Trophoblast cell (in vitro differentiated cells and primary cell): ENCODE measurements around the gene ATP8A2.

ENCODE experiments used
- DNase-seq, 2 donors: peaks; one replicate each; pipeline ENCODE4 v3.0.0-alpha.2; 2016
- H2AFZ ChIP-seq: 2 replicates; pipeline ENCODE4 v1.6.1; 2013; ENCODE audit warnings: low read length, moderate library complexity, mild to moderate bottlenecking; ENCODE audit not compliant: insufficient read depth, poor library complexity
- H2AK5ac ChIP-seq: 2 replicates; pipeline ENCODE4 v1.6.1; 2013; ENCODE audit warnings: mild to moderate bottlenecking, low read length
- H2BK120ac ChIP-seq: 2 replicates; pipeline ENCODE4 v1.6.1; 2013; ENCODE audit warnings: low read length, mild to moderate bottlenecking, moderate library complexity; ENCODE audit not compliant: insufficient read depth, poor library complexity
- H2BK12ac ChIP-seq: 2 replicates; pipeline ENCODE4 v1.6.1; 2013; ENCODE audit warnings: mild to moderate bottlenecking, low read length, moderate library complexity
- H2BK5ac ChIP-seq: 2 replicates; pipeline ENCODE4 v1.6.1; 2013; ENCODE audit warnings: low read length, low read depth, moderate library complexity, mild to moderate bottlenecking; ENCODE audit not compliant: poor library complexity
- H3K14ac ChIP-seq: 2 replicates; pipeline ENCODE4 v1.6.1; 2013; ENCODE audit warnings: mild to moderate bottlenecking, low read length
- H3K18ac ChIP-seq: 2 replicates; pipeline ENCODE4 v1.6.1; 2013; ENCODE audit warnings: mild to moderate bottlenecking, low read length
- H3K23ac ChIP-seq: 2 replicates; pipeline ENCODE4 v1.6.1; 2013; ENCODE audit warnings: low read length
- H3K27ac ChIP-seq: 2 replicates; pipeline ENCODE4 v1.5.1; 2013; ENCODE audit warnings: low read depth, mild to moderate bottlenecking, inconsistent platforms, low read length, moderate library complexity
- H3K27me3 ChIP-seq: 2 replicates; pipeline ENCODE4 v1.6.1; 2013; ENCODE audit warnings: inconsistent platforms, mild to moderate bottlenecking, low read length, moderate library complexity; ENCODE audit not compliant: insufficient read depth
- H3K36me3 ChIP-seq, 2 experiments: 1 replicate in 1 of 2; 2 replicates in 1 of 2; pipeline ENCODE4 v1.6.1; 2013; ENCODE audit warnings: low read length in 2 of 2, mild to moderate bottlenecking in 2 of 2, moderate library complexity in 1 of 2; ENCODE audit not compliant: insufficient read depth in 2 of 2, control insufficient read depth in 1 of 2
- H3K4ac ChIP-seq: 2 replicates; pipeline ENCODE4 v1.6.1; 2013; ENCODE audit warnings: low read depth, mild to moderate bottlenecking, low read length, moderate library complexity
- H3K4me1 ChIP-seq, 2 experiments: 1 replicate in 1 of 2; 2 replicates in 1 of 2; pipeline ENCODE4 v1.6.1; 2013; ENCODE audit warnings: low read length in 2 of 2, mild to moderate bottlenecking in 2 of 2, moderate library complexity in 1 of 2; ENCODE audit not compliant: insufficient read depth in 2 of 2, control insufficient read depth in 1 of 2
- H3K4me2 ChIP-seq: 2 replicates; pipeline ENCODE4 v1.6.1; 2013; ENCODE audit warnings: inconsistent platforms, mild to moderate bottlenecking, low read length, moderate library complexity
- H3K4me3 ChIP-seq: 2 replicates; pipeline ENCODE4 v1.5.1; 2013; ENCODE audit warnings: mild to moderate bottlenecking, low read depth, low read length, inconsistent platforms
- H3K79me1 ChIP-seq: one replicate; pipeline ENCODE4 v1.6.1; 2013; ENCODE audit warnings: low read length
- H3K79me2 ChIP-seq: 2 replicates; pipeline ENCODE4 v1.6.1; 2013; ENCODE audit warnings: low read length, mild to moderate bottlenecking; ENCODE audit not compliant: control insufficient read depth, insufficient read depth, poor library complexity
- H3K9ac ChIP-seq: 2 replicates; pipeline ENCODE4 v1.6.1; 2013; ENCODE audit warnings: mild to moderate bottlenecking, low read length
- H3K9me3 ChIP-seq: 2 replicates; pipeline ENCODE4 v1.6.1; 2013; ENCODE audit warnings: low read depth, mild to moderate bottlenecking, control low read depth, inconsistent platforms, low read length; ENCODE audit not compliant: insufficient read depth
- H4K12ac ChIP-seq: 2 replicates; pipeline ENCODE4 v1.6.1; 2013; ENCODE audit warnings: low read depth, mild to moderate bottlenecking, low read length, moderate library complexity
- H4K8ac ChIP-seq: 2 replicates; pipeline ENCODE4 v1.6.1; 2013; ENCODE audit warnings: low read depth, mild to moderate bottlenecking, low read length, moderate library complexity
- H4K91ac ChIP-seq: one replicate; pipeline ENCODE4 v1.6.1; 2013; ENCODE audit warnings: low read depth, mild to moderate bottlenecking, low read length, moderate library complexity
- WGBS: extraction: QIAGEN DNeasy Blood & Tissue Kit; methylation state at CpG from one replicate; pipeline ENCODE4 v1.1.7; 2013; ENCODE audit warnings: missing lambda C conversion rate; ENCODE audit not compliant: insufficient read length, insufficient coverage; ENCODE audit errors: extremely low coverage; 5-methylcytosine and 5-hydroxymethylcytosine counted together

The ATP8A2 gene

DNA sequence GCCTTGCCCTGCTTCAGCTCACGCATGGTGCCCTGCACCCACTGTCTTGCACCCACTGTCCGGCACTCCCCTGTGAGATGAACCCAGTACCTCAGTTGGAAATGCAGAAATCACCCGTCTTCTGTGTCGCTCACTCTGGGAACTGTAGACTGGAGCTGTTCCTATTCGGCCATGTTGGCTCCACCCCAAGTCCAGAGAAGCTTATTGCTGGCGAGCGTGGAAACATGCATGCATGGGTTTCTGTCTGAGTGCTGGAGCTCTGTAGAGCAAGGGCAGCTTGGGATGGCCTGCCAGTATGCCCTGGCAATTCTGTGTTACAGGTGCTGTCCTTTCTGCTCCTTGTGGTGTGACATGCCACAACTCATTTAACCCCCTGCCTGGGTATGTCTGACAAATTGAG lies 527.2 kb downstream of the ATP8A2 start:
- H3K18ac ChIP-seq, result no peak overlapping the region
- WGBS, result no CpG with 5 or more reads among the region's 7 CpGs

DNA sequence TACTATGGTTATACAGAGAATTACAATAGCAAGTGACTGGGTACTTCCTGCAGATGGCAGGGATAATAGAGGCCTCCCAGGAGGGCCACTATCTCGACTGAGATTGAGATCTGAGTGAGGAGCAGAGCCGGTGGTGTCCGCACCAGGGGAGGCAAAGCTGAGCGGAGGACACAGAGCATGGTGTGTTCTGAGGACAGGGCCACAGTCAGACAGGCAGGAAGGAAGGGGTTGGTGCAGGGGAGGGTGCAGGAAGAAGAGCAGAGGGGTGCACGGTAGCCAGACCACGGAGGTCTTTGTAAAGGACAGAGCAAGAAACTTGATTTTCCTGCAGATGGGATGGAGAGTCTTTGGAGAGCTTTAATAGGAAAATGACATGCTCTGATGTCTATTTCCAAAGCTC lies 527.7 kb downstream of the ATP8A2 start:
- Histone ChIP-seq H3K9ac (no peak overlapping the region), H3K14ac (no peak overlapping the region)

More for the DNA sequence above, 527.2 kb downstream of the ATP8A2 start:
- Histone ChIP-seq H3K4me2 (no peak overlapping the region), H3K4ac (no peak overlapping the region), H2AFZ (no peak overlapping the region), H3K27ac (no peak overlapping the region), H3K9ac (no peak overlapping the region), H3K4me3 (no peak overlapping the region), H2BK12ac (no peak overlapping the region), H3K4me1 (no peaks in the 10 kb centered on the region), H3K9me3 (peaks cover 9% of the 10 kb centered on the region), H3K79me2 (no peaks in the 10 kb centered on the region), H2AK5ac (no peak overlapping the region), H4K91ac (no peak overlapping the region), H3K79me1 (no peaks in the 10 kb centered on the region), H4K12ac (no peak overlapping the region), H3K23ac (no peak overlapping the region), H4K8ac (no peak overlapping the region), H2BK5ac (no peak overlapping the region), H2BK120ac (no peak overlapping the region), H3K14ac (no peak overlapping the region), H3K27me3 (no peaks in the 10 kb centered on the region), H3K36me3 (no peaks in the 10 kb centered on the region)
- no peak for DNase-seq

DNA sequence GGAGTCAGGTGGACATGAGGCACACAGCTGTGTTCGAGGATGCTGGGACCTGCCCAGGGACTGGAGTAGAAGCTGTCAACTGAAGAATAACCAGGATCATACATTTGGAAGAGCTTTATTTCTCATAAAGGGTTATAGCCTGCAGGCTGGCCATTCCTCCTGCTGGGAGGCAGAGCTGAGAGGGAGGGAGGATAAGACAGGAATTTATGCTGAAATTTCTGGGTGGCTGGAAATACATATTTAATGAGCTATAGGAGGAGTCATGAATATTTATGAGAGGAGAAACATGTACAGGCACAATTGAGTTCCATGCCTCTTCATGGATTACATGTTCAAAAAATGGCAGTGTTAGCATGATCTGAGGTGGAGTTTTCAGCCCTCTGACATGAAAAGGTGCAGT lies 528.2 kb downstream of the ATP8A2 start:
- H3K4me3 ChIP-seq, result no peak overlapping the region
- no peak overlapping the region for H3K14ac ChIP-seq
- H3K4ac ChIP-seq, result no peak overlapping the region
- H4K91ac ChIP-seq, result no peak overlapping the region
- H3K36me3 ChIP-seq, result no peaks in the 10 kb centered on the region
- no peak overlapping the region for H3K9ac ChIP-seq
- H3K18ac ChIP-seq, result no peak overlapping the region
- peaks cover 9% of the 10 kb centered on the region for H3K9me3 ChIP-seq
- H4K12ac ChIP-seq, result no peak overlapping the region
- WGBS, result no CpG with 5 or more reads among the region's 1 CpG
- no peak overlapping the region for H4K8ac ChIP-seq
- no peak overlapping the region for H3K23ac ChIP-seq
- no peak overlapping the region for H3K4me2 ChIP-seq
- H2BK12ac ChIP-seq, result no peak overlapping the region
- DNase-seq, result no peak
- H3K27ac ChIP-seq, result no peak overlapping the region
- no peak overlapping the region for H2AFZ ChIP-seq
- no peak overlapping the region for H2BK5ac ChIP-seq
- H2BK120ac ChIP-seq, result no peak overlapping the region
- H3K79me2 ChIP-seq, result no peaks in the 10 kb centered on the region
- H3K79me1 ChIP-seq, result no peaks in the 10 kb centered on the region
- no peak overlapping the region for H2AK5ac ChIP-seq
- no peaks in the 10 kb centered on the region for H3K4me1 ChIP-seq
- no peaks in the 10 kb centered on the region for H3K27me3 ChIP-seq

More for the DNA sequence above, 527.7 kb downstream of the ATP8A2 start:
- Histone ChIP-seq H3K36me3 (no peaks in the 10 kb centered on the region), H3K4me2 (no peak overlapping the region), H3K27me3 (no peaks in the 10 kb centered on the region), H3K18ac (no peak overlapping the region), H4K12ac (no peak overlapping the region), H3K79me1 (no peaks in the 10 kb centered on the region), H3K27ac (no peak overlapping the region), H3K23ac (no peak overlapping the region), H2AK5ac (no peak overlapping the region), H3K4me3 (no peak overlapping the region), H3K4ac (no peak overlapping the region), H4K8ac (no peak overlapping the region), H3K79me2 (no peaks in the 10 kb centered on the region), H4K91ac (no peak overlapping the region), H2AFZ (no peak overlapping the region), H3K4me1 (no peaks in the 10 kb centered on the region), H2BK120ac (no peak overlapping the region), H3K9me3 (peaks cover 9% of the 10 kb centered on the region), H2BK5ac (no peak overlapping the region), H2BK12ac (no peak overlapping the region)
- no peak for DNase-seq
- WGBS, result no CpG with 5 or more reads among the region's 6 CpGs

DNA sequence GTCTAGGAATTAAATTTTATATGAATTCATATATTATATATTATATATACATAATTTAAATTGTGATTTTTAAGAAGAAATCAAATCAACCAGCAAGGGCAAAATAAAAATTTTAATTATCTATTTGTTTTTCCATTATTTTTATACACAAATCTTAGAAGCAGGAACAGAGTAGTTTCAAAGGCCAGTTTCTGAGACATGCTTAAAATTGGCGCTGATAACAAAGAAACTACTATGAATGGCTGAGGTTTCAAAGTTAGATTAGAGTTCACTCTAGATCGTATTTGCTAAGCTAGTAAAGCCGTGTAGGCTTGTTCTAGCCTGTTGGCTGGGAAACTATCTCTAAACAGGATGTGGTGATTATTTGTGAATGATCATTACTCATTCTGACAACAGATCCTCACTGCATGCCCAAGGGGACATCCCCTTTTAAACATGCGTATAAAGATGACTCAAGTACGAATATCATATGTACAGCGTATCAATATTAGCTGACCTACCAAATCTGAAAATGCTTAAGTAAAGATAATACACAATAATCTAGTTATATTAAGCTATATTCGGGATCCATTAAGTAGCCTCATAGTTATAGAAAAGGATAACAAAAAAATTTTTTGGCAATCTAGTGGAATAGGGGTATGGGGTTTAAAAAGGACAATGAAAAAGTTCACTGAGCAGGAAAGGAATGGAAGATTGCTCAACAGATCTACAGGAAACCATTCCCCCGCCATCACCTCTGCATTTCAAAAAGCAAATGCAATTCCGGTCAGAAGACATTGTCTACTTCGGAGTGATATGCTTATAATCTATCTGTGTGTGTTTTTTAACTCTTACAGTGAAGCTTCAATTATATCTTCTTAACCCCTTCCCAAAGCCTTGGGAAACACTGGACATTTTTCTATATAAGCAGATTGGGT lies 529.9 kb downstream of the ATP8A2 start:
- no peak overlapping the region for H4K12ac ChIP-seq
- H3K9ac ChIP-seq, result no peak overlapping the region
- WGBS, result no CpG with 5 or more reads among the region's 10 CpGs
- H2BK120ac ChIP-seq, result no peak overlapping the region
- H3K36me3 ChIP-seq, result no peaks in the 10 kb centered on the region
- H3K79me2 ChIP-seq, result no peaks in the 10 kb centered on the region
- no peak overlapping the region for H2BK5ac ChIP-seq
- no peak overlapping the region for H3K14ac ChIP-seq
- no peak overlapping the region for H2BK12ac ChIP-seq
- no peak overlapping the region for H3K4ac ChIP-seq
- no peak for DNase-seq
- H3K27me3 ChIP-seq, result no peaks in the 10 kb centered on the region
- peaks cover 9% of the 10 kb centered on the region for H3K9me3 ChIP-seq
- H3K79me1 ChIP-seq, result no peaks in the 10 kb centered on the region
- no peak overlapping the region for H3K4me3 ChIP-seq
- no peak overlapping the region for H3K23ac ChIP-seq
- H2AK5ac ChIP-seq, result no peak overlapping the region
- no peak overlapping the region for H4K91ac ChIP-seq
- no peak overlapping the region for H3K4me2 ChIP-seq
- no peak overlapping the region for H3K27ac ChIP-seq
- no peak overlapping the region for H3K18ac ChIP-seq
- H3K4me1 ChIP-seq, result peaks cover 3 to 4% of the 10 kb centered on the region in 2 experiments
- H2AFZ ChIP-seq, result no peak overlapping the region
- no peak overlapping the region for H4K8ac ChIP-seq
